Liver (tissue), 3 donors: ENCODE measurements around the gene TNS1.

Experiments used
- CTCF ChIP-seq: fragments of 150-350 bp; IDR thresholded peaks from 2 replicates; pipeline ENCODE4 v1.5.1; 2017; ENCODE audit warnings: improper control_type of control experiment, low read depth, low read length; ENCODE audit not compliant: missing input control
- HNF4G ChIP-seq: IDR thresholded peaks from 2 replicates; pipeline ENCODE4 v1.6.1; 2016; ENCODE audit warnings: antibody characterized with exemption
- MAX ChIP-seq: IDR thresholded peaks from 2 replicates; pipeline ENCODE4 v1.6.1; 2016; ENCODE audit warnings: antibody characterized with exemption
- RAD21 ChIP-seq, 2 donors: IDR thresholded peaks; 2 replicates each; pipeline ENCODE4 v1.6.1; 2016; ENCODE audit warnings: antibody characterized with exemption in 2 of 2, mild to moderate bottlenecking in 2 of 2
- REST ChIP-seq: IDR thresholded peaks from 2 replicates; pipeline ENCODE4 v1.6.1; 2016; ENCODE audit warnings: antibody characterized with exemption, mild to moderate bottlenecking
- TAF1 ChIP-seq: conservative IDR thresholded peaks from 2 replicates; pipeline ENCODE4 v1.6.1; 2016; ENCODE audit warnings: antibody characterized with exemption, mild to moderate bottlenecking
- donor health status: healthy.
- donor health status: healthy.

GRCh38 chr2:218023636-218024035 is 20.8 kb upstream of the TNS1 start:
- TF ChIP-seq CTCF (no peak), REST (no peak), RAD21 (IDR thresholded peaks at IDR 0.05) (no peak), TAF1 (no peak), MAX (no peak), HNF4G (no peak)
